ENCODE measurements around the gene DTX3L. TPM values are rescaled to one million over a fixed set of nuclear protein-coding genes. Genes with fewer than 3 reads are reported as not detected.
A peak's percentile ranks its signal among the peaks of the same experiment; 100 is the strongest.

Gene DTX3L
- total and polyA plus RNA-seq, 10 of the 15 experiments (the other 5 are each of a cell fraction or from before 2014, with no cell fraction given), result 9.9 to 41.4 (median 21.7) TPM

DNA sequence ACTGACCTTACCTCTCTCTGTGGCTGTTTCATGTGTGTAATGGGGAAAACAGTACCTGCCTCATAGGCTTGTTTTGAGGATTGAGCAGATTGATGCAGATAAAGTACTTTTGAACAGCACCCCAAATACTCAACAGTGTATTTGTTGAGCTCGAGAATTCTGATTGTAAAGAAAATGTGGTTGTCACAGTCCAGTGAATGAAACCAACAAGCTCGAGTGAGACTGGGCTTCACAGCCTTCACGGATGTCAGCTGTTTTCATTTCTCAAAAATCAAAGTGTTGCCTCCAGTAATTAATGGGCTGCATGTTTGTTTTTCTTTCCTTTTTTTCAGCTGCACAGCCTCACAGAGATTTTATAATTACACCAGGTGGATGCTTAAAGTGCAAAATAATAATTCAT, 57.0 kb downstream of the DTX3L start (continued):
- TF ChIP-seq, protein P1, sequence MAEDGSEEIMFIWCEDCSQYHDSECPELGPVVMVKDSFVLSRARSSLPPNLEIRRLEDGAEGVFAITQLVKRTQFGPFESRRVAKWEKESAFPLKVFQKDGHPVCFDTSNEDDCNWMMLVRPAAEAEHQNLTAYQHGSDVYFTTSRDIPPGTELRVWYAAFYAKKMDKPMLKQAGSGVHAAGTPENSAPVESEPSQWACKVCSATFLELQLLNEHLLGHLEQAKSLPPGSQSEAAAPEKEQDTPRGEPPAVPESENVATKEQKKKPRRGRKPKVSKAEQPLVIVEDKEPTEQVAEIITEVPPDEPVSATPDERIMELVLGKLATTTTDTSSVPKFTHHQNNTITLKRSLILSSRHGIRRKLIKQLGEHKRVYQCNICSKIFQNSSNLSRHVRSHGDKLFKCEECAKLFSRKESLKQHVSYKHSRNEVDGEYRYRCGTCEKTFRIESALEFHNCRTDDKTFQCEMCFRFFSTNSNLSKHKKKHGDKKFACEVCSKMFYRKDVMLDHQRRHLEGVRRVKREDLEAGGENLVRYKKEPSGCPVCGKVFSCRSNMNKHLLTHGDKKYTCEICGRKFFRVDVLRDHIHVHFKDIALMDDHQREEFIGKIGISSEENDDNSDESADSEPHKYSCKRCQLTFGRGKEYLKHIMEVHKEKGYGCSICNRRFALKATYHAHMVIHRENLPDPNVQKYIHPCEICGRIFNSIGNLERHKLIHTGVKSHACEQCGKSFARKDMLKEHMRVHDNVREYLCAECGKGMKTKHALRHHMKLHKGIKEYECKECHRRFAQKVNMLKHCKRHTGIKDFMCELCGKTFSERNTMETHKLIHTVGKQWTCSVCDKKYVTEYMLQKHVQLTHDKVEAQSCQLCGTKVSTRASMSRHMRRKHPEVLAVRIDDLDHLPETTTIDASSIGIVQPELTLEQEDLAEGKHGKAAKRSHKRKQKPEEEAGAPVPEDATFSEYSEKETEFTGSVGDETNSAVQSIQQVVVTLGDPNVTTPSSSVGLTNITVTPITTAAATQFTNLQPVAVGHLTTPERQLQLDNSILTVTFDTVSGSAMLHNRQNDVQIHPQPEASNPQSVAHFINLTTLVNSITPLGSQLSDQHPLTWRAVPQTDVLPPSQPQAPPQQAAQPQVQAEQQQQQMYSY (CRISPR knock-in tag; IDR thresholded peaks at IDR 0.05), result no peak
- TF ChIP-seq, protein P2, sequence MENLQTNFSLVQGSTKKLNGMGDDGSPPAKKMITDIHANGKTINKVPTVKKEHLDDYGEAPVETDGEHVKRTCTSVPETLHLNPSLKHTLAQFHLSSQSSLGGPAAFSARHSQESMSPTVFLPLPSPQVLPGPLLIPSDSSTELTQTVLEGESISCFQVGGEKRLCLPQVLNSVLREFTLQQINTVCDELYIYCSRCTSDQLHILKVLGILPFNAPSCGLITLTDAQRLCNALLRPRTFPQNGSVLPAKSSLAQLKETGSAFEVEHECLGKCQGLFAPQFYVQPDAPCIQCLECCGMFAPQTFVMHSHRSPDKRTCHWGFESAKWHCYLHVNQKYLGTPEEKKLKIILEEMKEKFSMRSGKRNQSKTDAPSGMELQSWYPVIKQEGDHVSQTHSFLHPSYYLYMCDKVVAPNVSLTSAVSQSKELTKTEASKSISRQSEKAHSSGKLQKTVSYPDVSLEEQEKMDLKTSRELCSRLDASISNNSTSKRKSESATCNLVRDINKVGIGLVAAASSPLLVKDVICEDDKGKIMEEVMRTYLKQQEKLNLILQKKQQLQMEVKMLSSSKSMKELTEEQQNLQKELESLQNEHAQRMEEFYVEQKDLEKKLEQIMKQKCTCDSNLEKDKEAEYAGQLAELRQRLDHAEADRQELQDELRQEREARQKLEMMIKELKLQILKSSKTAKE (IDR thresholded peaks at IDR 0.05; ENCODE audit: low read depth, poor library complexity, severe bottlenecking), result peak; percentile 42
- peak; percentile 86 for TF ChIP-seq MTA2 (IDR thresholded peaks at IDR 0.05; ENCODE audit: low read depth)
- TF ChIP-seq, protein P3, sequence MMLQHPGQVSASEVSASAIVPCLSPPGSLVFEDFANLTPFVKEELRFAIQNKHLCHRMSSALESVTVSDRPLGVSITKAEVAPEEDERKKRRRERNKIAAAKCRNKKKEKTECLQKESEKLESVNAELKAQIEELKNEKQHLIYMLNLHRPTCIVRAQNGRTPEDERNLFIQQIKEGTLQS (IDR thresholded peaks at IDR 0.05; ENCODE audit: borderline replicate concordance, extremely low read depth, low read depth, low read length), result no peak
- TF ChIP-seq PAX8 (IDR thresholded peaks at IDR 0.05), result no peak
- TF ChIP-seq, protein P4, sequence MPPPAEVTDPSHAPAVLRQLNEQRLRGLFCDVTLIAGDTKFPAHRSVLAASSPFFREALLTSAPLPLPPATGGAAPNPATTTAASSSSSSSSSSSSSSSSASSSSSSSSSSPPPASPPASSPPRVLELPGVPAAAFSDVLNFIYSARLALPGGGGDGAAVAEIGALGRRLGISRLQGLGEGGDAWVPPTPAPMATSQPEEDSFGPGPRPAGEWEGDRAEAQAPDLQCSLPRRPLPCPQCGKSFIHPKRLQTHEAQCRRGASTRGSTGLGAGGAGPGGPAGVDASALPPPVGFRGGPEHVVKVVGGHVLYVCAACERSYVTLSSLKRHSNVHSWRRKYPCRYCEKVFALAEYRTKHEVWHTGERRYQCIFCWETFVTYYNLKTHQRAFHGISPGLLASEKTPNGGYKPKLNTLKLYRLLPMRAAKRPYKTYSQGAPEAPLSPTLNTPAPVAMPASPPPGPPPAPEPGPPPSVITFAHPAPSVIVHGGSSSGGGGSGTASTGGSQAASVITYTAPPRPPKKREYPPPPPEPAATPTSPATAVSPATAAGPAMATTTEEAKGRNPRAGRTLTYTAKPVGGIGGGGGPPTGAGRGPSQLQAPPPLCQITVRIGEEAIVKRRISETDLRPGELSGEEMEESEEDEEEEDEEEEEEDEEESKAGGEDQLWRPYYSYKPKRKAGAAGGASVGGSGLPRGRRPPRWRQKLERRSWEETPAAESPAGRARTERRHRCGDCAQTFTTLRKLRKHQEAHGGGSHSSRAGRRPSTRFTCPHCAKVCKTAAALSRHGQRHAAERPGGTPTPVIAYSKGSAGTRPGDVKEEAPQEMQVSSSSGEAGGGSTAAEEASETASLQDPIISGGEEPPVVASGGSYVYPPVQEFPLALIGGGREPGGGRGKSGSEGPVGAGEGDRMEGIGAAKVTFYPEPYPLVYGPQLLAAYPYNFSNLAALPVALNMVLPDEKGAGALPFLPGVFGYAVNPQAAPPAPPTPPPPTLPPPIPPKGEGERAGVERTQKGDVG (CRISPR knock-in tag; IDR thresholded peaks at IDR 0.05), result no peak
- no peak; the same call in 1 of the 2 replicates for TF ChIP-seq BACH1 (IDR thresholded peaks at IDR 0.05; ENCODE audit: borderline replicate concordance)
- TF ChIP-seq ZNF622 (IDR thresholded peaks at IDR 0.05), result no peak
- peak; percentile 46; the same call in 1 of the 2 replicates for TF ChIP-seq MXI1 (IDR thresholded peaks at IDR 0.05; ENCODE audit: low read depth, low read length)
- TF ChIP-seq, protein P5, sequence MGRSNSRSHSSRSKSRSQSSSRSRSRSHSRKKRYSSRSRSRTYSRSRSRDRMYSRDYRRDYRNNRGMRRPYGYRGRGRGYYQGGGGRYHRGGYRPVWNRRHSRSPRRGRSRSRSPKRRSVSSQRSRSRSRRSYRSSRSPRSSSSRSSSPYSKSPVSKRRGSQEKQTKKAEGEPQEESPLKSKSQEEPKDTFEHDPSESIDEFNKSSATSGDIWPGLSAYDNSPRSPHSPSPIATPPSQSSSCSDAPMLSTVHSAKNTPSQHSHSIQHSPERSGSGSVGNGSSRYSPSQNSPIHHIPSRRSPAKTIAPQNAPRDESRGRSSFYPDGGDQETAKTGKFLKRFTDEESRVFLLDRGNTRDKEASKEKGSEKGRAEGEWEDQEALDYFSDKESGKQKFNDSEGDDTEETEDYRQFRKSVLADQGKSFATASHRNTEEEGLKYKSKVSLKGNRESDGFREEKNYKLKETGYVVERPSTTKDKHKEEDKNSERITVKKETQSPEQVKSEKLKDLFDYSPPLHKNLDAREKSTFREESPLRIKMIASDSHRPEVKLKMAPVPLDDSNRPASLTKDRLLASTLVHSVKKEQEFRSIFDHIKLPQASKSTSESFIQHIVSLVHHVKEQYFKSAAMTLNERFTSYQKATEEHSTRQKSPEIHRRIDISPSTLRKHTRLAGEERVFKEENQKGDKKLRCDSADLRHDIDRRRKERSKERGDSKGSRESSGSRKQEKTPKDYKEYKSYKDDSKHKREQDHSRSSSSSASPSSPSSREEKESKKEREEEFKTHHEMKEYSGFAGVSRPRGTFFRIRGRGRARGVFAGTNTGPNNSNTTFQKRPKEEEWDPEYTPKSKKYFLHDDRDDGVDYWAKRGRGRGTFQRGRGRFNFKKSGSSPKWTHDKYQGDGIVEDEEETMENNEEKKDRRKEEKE (IDR thresholded peaks at IDR 0.05), result no peak
- peak; percentile 44; the same call in 1 of the 2 replicates for TF ChIP-seq NBN (IDR thresholded peaks at IDR 0.05)
- TF ChIP-seq TBL1XR1 (IDR thresholded peaks at IDR 0.05; ENCODE audit: low read depth, low read length), result no peak
- TF ChIP-seq KLF5 (IDR thresholded peaks at IDR 0.05; ENCODE audit: partially characterized antibody), result no peak
- TF ChIP-seq EZH2 (IDR thresholded peaks at IDR 0.05; ENCODE audit: borderline replicate concordance, control insufficient read depth, low read depth, low read length), result no peak
- no peak for TF ChIP-seq KAT2A (conservative IDR thresholded peaks at IDR 0.05; ENCODE audit: control insufficient read depth, low read depth, low read length)
- TF ChIP-seq EGR1 (IDR thresholded peaks at IDR 0.05; ENCODE audit: borderline replicate concordance in 1 of 2, low read depth in 2 of 2, low read length in 2 of 2), result no peak
- no peak for TF ChIP-seq ETV6 (conservative IDR thresholded peaks at IDR 0.05 in 1 of 2, IDR thresholded peaks at IDR 0.05 in 1 of 2; ENCODE audit: borderline replicate concordance in 1 of 2, low read depth in 1 of 2)
- no peak for TF ChIP-seq SREBF1 (IDR thresholded peaks at IDR 0.05; ENCODE audit: low read length)
